ENCODE measurements around the gene PARP1.

- no peak for TF ChIP-seq CTCF (IDR thresholded peaks at IDR 0.05)
- TF ChIP-seq POLR2A (IDR thresholded peaks at IDR 0.05): no peak
These were observed 47.7 kb downstream of the PARP1 start for GRCh38 chr1:226360106-226360746.

Measured in esophagus squamous epithelium (tissue), 4 donors.